Hepatocyte (in vitro differentiated cells): ENCODE measurements around the gene IREB2.

ENCODE experiments used
- EZH2 ChIP-seq: fragments of 200-600 bp; sonication (generic); IDR thresholded peaks from 2 replicates; pipeline ENCODE4 v1.6.1; 2016; ENCODE audit warnings: antibody characterized with exemption, mild to moderate bottlenecking, borderline replicate concordance
- EZH2phosphoT487 ChIP-seq: fragments of 200-600 bp; sonication (generic); IDR thresholded peaks from one replicate; pipeline ENCODE4 v1.6.1; 2018; ENCODE audit warnings: antibody characterized with exemption, mild to moderate bottlenecking, low read depth, moderate library complexity; ENCODE audit not compliant: unreplicated experiment, severe bottlenecking
- TF ChIP-seq, protein P1 (sequence below): fragments of 200-600 bp; sonication (generic); IDR thresholded peaks from 2 replicates; pipeline ENCODE4 v1.5.1; 2016; ENCODE audit warnings: antibody characterized with exemption, mild to moderate bottlenecking; ENCODE audit not compliant: poor library complexity

DNA sequence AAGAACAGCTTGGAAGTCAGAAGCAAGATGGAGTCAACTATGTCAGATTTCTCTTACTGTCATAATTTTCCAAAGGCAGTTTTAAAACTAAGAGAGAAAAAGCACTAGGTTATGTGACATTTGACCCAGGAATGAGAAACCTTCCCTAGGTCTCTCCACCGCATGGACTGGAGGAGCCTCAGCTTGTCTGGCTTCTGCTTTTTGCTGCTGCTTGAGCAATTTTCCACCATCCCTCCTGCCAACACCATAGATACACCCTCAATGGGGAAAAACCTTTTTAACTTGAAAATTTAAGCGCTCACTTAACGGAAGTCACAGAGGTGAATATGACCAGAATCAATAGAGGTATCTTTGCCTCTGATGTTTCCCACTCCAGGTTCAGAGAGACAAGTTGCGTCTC is 17.8 kb upstream of the IREB2 start:
- TF ChIP-seq EZH2 (no peak), EZH2phosphoT487 (no peak)
- TF ChIP-seq, protein P1, sequence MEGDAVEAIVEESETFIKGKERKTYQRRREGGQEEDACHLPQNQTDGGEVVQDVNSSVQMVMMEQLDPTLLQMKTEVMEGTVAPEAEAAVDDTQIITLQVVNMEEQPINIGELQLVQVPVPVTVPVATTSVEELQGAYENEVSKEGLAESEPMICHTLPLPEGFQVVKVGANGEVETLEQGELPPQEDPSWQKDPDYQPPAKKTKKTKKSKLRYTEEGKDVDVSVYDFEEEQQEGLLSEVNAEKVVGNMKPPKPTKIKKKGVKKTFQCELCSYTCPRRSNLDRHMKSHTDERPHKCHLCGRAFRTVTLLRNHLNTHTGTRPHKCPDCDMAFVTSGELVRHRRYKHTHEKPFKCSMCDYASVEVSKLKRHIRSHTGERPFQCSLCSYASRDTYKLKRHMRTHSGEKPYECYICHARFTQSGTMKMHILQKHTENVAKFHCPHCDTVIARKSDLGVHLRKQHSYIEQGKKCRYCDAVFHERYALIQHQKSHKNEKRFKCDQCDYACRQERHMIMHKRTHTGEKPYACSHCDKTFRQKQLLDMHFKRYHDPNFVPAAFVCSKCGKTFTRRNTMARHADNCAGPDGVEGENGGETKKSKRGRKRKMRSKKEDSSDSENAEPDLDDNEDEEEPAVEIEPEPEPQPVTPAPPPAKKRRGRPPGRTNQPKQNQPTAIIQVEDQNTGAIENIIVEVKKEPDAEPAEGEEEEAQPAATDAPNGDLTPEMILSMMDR = no peak
